HK-2 (cell line): ENCODE data around the gene CMTM1.
"Not testable (repeated sequence)": the region's sequence is repeated elsewhere in the genome, so short reads cannot be mapped to it uniquely, and the experiment has no call there.

ENCODE experiments used
- DNase-seq: peaks from one replicate; pipeline ENCODE4 v3.0.0-alpha.2; 2018; ENCODE audit not compliant: unreplicated experiment

The CMTM1 gene

GRCh38 chr16:66562986-66563385 is 3.3 kb upstream of the CMTM1 start:
- no peak for DNase-seq

- no peak for DNase-seq
Observed at GRCh38 chr16:66563574-66564334, 2.5 kb upstream of the CMTM1 start.

DNA sequence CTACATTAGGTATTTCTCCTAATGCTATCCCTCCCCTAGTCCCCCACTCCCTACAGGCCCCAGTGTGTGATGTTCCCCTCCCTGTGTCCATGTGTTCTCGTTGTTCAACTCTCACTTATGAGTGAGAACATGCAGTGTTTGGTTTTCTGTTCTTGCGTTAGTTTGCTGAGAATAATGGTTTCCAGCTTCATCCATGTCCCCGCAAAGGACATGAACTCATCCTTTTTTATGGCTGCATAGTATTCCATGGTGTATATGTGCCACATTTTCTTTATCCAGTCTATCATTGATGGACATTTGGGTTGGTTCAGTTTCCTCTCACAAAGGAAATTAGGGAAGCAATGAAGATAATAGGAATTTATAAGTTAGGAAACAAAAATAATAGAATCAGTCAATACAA is 1.0 kb downstream of the CMTM1 start:
- DNase-seq: not testable (repeated sequence)

- no peak for DNase-seq
Observed at GRCh38 chr16:66568355-66568754, 2.1 kb downstream of the CMTM1 start.

- no peak for DNase-seq
Observed at GRCh38 chr16:66569131-66569530, 2.9 kb downstream of the CMTM1 start.

GRCh38 chr16:66569827-66570405 is 3.7 kb downstream of the CMTM1 start:
- DNase-seq: no peak

GRCh38 chr16:66572356-66572755 is 6.1 kb downstream of the CMTM1 start:
- DNase-seq: no peak

GRCh38 chr16:66574081-66574480 is 7.8 kb downstream of the CMTM1 start:
- DNase-seq: no peak

GRCh38 chr16:66574531-66574930 is 8.3 kb downstream of the CMTM1 start:
- no peak for DNase-seq

DNA sequence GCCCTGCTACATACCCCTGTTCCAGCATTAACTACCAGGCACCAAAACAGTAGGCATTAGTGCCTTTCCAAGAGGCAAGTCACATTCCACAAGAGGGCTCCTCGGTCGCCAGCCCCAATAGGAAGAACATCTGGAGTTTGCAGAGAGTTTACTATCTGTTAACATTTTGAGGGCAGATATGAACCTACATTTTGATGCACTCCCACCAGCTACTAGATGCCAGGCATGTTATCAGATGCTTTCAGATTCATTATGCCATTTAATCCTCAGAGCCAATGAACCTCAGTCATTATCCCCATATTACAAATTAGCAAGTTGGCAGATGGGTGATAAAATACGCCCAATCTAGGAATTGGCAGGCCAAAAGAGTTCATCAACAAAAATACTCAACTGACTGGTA is 8.8 kb downstream of the CMTM1 start:
- DNase-seq: no peak

GRCh38 chr16:66576296-66576695 is 10.1 kb downstream of the CMTM1 start:
- no peak for DNase-seq

DNA sequence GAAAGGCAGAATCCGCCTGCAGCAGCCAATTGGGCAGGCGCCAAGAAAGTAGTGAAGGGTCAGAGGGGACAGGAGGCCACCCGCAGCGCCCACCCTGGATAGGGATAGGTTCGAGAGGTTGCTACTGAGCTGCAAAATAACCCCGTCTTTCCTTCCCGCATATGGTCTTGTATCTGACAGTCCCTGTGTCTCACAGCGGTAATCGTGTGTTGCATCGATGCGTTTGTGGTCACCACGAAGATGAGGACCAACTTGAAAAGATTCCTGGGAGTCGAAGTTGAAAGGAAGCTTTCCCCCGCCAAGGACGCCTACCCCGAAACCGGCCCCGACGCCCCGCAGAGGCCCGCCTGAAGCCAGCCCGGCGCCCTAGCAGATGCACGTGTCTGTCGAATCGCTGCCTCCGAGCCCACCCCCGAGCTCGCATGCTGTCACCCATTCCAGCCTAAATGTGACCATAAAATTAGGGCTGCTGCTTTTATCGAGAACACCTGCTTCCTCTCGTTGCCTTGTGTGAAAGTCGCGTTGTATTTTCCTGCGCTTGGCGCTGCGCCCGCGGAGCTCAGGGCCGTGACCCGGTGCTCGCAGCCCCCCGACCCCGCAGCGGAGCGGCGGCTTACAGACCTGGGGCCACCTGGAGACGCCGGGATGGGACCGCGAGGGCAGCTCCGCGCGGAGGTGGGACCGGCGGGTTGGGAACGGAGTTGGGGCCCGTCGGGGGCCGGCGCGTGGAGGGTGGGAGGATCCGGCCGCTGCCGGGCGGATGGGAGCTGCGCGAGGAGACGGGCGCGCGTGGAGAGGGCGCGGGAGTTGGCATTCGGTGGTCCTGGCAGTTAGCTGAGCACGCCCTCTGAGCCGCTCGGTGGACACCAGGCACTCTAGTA is 12.7 kb downstream of the CMTM1 start, which contains the start of gene CMTM2:
CMTM2 (plus strand) TSS at position 813 of the 881 bp plus-strand sequence. CDS start 145 bp downstream, outside the sequence.
- DNase-seq: no peak

- no peak for DNase-seq
Observed at GRCh38 chr16:66580605-66581209, 14.5 kb downstream of the CMTM1 start.

GRCh38 chr16:66581246-66581952 is 15.2 kb downstream of the CMTM1 start:
- no peak for DNase-seq

DNA sequence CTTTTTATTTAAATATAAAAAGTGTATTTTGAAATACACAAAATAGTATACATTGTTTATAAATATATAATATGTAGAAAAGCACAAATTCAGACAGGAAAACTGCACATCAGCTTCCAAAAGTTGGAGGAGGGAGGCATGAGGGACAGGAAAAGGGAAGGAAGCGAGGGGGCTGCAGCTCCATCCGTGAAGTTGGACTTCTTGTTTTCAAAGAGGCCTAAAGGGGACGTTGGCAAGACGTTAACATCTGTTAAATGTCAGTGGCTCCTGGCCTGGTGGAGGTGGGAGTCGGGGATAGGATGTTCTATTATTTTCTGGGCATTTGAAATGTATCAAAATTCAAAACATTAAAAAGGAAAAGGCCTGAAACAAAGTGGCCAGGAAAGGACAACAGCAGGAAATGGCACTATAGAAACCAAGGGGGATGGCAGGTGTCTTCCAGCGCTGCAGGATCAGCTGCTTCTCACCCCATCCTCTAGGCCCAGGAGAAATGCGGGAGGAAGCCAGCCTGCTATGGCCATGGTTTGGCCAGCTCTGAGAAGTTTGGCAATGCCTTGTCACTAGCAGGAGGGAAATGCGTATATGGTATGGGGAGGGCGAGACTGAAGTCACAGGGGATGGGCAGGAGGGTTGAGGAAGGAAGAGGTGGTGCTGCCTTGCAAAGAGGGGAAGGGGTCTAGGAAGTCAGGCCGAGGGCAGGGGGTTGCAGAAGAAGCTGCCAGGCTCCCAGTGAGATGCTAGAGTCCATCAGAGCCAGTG is 19.4 kb downstream of the CMTM1 start:
- DNase-seq: no peak

- DNase-seq: no peak
Observed at GRCh38 chr16:66587881-66588600, 21.8 kb downstream of the CMTM1 start.

DNA sequence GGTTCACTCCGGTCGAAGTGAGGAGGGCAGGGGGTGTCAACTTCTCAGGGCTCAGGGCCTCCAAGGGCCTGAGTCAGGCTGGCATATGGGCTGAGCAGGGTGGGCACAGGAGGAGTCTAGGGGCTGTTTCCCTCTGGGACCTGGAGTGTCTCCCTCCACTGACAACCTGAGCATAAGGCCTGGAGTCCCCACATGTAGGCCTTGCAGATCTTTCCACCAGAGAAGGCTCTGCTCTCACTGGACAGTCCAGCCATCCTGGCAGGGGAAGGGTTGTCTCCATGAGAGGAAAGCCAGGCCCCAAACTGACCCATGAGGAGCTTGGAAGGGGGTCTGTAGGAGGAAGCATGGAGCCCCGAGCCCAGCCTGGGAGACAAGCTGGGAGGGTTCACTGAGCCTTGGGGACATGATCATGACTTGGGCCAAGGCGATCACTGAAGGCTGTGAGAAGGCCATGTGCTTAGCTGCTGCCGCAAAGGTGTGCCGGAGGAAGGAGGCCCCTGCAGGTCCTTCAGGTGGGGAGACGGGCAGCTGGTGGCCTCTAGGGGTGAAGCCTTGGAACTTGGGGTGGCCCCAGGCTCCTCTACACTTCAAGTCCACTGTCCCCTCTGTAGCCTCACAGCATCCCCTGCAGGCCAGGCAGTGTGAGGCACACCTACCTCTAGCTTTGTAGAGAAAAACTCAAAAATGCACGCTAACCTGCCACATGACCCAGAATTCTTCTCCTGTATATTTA is 22.9 kb downstream of the CMTM1 start:
- no peak for DNase-seq

DNA sequence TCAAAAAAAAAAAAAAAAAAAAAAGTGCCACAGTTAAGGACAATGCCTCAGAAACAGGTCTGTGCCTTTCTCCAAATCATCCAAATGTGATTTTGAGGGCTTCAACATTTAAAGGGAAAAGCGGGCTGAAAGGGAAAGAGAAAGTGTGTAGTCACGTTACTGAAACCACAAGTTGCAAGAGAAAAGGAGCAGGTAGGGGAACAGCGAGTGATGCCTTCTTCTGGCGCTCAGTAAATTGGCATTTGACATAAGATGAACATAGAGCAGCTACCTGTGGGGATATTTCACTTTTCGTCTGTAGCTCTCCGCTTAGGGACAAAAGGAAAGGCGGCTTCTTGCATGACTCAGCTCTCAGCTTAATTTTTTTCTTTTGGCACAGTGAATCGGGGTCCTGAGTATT is 24.1 kb downstream of the CMTM1 start:
- DNase-seq: no peak

GRCh38 chr16:66591018-66591417 is 24.8 kb downstream of the CMTM1 start:
- DNase-seq: no peak
